ENCODE results near the gene ADAMTS12. TPM values are rescaled to one million over a fixed set of nuclear protein-coding genes. Genes with fewer than 3 reads are reported as not detected.

ADAMTS12 gene
- total and polyA plus RNA-seq, 2 experiments from 2014 or later: 9.1 to 17.1 TPM

DNA sequence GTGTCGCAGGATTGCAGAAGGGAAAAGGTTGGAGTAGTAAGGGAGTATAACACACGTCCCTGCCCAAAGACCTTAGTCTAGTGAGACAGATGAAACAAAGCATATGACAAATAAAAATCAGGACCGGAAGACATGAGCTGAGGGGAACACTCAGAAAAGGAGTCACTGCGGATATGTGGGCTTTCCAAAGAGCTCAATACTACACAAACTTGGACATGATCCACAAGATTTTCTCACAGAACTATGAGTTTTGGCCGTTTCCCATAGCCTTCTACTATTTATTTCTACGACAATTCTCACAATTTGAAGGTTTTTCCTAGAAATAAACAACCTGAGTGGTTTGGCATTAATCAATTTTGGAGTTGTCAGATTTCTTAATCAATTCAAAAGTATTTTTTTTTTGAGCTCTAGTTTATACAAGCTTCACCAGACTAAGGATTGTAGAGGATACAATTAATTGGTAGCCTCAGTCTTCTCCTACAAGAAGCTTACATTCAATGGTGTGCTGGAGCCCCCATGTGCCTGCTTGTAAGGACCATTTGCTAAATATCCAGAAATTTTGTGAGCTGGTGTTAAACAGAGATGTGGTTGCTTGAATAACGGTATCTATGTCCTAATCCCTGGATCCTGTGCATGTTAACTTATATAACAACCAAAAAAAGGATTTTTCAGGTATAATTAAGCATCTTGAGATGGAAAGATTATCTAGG, 91.4 kb downstream of the ADAMTS12 start:
- Histone ChIP-seq H3K4me2 (no peak overlapping the region), H3K27me3 (ENCODE audit: insufficient read depth) (no peaks in the 10 kb centered on the region), H3K4me1 (ENCODE audit: insufficient read depth) (no peaks in the 10 kb centered on the region), H2AFZ (no peak overlapping the region), H3K27ac (ENCODE audit: low read depth) (no peak overlapping the region), H3F3A (replicated peaks; ENCODE audit: low read depth) (no peaks in the 10 kb centered on the region), H3K9me2 (ENCODE audit: insufficient read depth) (peaks cover 3% of the 10 kb centered on the region; the same call in 1 of the 2 replicates), H3K79me2 (replicated peaks; ENCODE audit: insufficient read depth) (0 out of 2 replicates have a peak, but pooled peaks cover 9% of the 10 kb centered on the region), H4K20me1 (replicated peaks; ENCODE audit: insufficient read depth) (no peaks in the 10 kb centered on the region; the same call in 1 of the 2 replicates), H3K4me3 (no peak overlapping the region), H3K36me3 (ENCODE audit: insufficient read depth) (no peaks in the 10 kb centered on the region)
- Mint-ChIP-seq H3K4me3 (no peak overlapping the region), H3K9me3 (no peaks in the 10 kb centered on the region), H3K36me3 (ENCODE audit: low read depth) (no peaks in the 10 kb centered on the region), H3K27ac (peak overlapping the region; percentile 19; the same call in 1 of the 2 replicates), H3K4me1 (peaks cover 5% of the 10 kb centered on the region; the same call in 2 of the 3 replicates), H3K27me3 (ENCODE audit: insufficient read depth, low read depth, poor library complexity) (peaks cover 1% of the 10 kb centered on the region)
- ATAC-seq (no peak), DNase-seq (ENCODE audit: low spot score) (no peak)
- TF ChIP-seq, protein P1, sequence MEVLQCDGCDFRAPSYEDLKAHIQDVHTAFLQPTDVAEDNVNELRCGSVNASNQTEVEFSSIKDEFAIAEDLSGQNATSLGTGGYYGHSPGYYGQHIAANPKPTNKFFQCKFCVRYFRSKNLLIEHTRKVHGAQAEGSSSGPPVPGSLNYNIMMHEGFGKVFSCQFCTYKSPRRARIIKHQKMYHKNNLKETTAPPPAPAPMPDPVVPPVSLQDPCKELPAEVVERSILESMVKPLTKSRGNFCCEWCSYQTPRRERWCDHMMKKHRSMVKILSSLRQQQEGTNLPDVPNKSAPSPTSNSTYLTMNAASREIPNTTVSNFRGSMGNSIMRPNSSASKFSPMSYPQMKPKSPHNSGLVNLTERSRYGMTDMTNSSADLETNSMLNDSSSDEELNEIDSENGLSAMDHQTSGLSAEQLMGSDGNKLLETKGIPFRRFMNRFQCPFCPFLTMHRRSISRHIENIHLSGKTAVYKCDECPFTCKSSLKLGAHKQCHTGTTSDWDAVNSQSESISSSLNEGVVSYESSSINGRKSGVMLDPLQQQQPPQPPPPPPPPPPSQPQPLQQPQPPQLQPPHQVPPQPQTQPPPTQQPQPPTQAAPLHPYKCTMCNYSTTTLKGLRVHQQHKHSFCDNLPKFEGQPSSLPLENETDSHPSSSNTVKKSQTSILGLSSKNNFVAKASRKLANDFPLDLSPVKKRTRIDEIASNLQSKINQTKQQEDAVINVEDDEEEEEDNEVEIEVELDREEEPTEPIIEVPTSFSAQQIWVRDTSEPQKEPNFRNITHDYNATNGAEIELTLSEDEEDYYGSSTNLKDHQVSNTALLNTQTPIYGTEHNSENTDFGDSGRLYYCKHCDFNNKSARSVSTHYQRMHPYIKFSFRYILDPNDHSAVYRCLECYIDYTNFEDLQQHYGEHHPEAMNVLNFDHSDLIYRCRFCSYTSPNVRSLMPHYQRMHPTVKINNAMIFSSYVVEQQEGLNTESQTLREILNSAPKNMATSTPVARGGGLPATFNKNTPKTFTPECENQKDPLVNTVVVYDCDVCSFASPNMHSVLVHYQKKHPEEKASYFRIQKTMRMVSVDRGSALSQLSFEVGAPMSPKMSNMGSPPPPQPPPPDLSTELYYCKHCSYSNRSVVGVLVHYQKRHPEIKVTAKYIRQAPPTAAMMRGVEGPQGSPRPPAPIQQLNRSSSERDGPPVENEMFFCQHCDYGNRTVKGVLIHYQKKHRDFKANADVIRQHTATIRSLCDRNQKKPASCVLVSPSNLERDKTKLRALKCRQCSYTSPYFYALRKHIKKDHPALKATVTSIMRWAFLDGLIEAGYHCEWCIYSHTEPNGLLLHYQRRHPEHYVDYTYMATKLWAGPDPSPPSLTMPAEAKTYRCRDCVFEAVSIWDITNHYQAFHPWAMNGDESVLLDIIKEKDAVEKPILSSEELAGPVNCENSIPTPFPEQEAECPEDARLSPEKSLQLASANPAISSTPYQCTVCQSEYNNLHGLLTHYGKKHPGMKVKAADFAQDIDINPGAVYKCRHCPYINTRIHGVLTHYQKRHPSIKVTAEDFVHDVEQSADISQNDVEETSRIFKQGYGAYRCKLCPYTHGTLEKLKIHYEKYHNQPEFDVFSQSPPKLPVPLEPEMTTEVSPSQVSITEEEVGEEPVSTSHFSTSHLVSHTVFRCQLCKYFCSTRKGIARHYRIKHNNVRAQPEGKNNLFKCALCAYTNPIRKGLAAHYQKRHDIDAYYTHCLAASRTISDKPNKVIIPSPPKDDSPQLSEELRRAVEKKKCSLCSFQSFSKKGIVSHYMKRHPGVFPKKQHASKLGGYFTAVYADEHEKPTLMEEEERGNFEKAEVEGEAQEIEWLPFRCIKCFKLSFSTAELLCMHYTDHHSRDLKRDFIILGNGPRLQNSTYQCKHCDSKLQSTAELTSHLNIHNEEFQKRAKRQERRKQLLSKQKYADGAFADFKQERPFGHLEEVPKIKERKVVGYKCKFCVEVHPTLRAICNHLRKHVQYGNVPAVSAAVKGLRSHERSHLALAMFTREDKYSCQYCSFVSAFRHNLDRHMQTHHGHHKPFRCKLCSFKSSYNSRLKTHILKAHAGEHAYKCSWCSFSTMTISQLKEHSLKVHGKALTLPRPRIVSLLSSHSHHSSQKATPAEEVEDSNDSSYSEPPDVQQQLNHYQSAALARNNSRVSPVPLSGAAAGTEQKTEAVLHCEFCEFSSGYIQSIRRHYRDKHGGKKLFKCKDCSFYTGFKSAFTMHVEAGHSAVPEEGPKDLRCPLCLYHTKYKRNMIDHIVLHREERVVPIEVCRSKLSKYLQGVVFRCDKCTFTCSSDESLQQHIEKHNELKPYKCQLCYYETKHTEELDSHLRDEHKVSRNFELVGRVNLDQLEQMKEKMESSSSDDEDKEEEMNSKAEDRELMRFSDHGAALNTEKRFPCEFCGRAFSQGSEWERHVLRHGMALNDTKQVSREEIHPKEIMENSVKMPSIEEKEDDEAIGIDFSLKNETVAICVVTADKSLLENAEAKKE (CRISPR knock-in tag; IDR thresholded peaks at IDR 0.05): no peak
- TF ChIP-seq POLR2AphosphoS5 (IDR thresholded peaks at IDR 0.05; ENCODE audit: low read depth) (no peak), ZNF114 (CRISPR knock-in tag; IDR thresholded peaks at IDR 0.05) (no peak), CTCF (conservative IDR thresholded peaks at IDR 0.05; ENCODE audit: low read depth in 2 of 2) (peak in 1 of 2 experiments; percentile 39; a peak in 2 of 4 replicates), JUNB (IDR thresholded peaks at IDR 0.05; ENCODE audit: unreplicated experiment) (no peak)

Data from GM23338 (cell line).